MM.1S (cell line): ENCODE data around the gene PPP1R8.

Experiments used
- CTCF ChIP-seq: fragments of 300-600 bp; sonication (generic); IDR thresholded peaks from 2 replicates; pipeline ENCODE4 v1.5.1; 2016; ENCODE audit warnings: antibody characterized with exemption, low read length, mixed read lengths
- EZH2 ChIP-seq: fragments of 300-600 bp; sonication (generic); optimal IDR thresholded peaks from 2 replicates; pipeline ENCODE3; 2017; ENCODE audit warnings: low read depth, mild to moderate bottlenecking, antibody characterized with exemption, low read length, mixed read lengths

GRCh38 chr1:27865821-27866220 is 35.2 kb downstream of the PPP1R8 start:
- TF ChIP-seq CTCF (no peak), EZH2 (no peak)
